ENCODE measurements around the gene RTN3.
"Not testable (repeated sequence)": the region's sequence is repeated elsewhere in the genome, so short reads cannot be mapped to it uniquely, and the experiment has no call there.

Gene RTN3

GRCh38 chr11:63769714-63770455 lies 88.6 kb downstream of the RTN3 start:
- Histone ChIP-seq H3K14ac (ENCODE audit: low read length) (peak overlapping the region; percentile 56), H2BK120ac (ENCODE audit: insufficient read depth, low read length, poor library complexity) (peak overlapping the region; percentile 92), H3K79me2 (ENCODE audit: control insufficient read depth, insufficient read depth, low read length, poor library complexity) (peaks cover 17% of the 10 kb centered on the region), H3K23ac (ENCODE audit: low read length) (no peak overlapping the region), H2BK5ac (ENCODE audit: low read depth, low read length, poor library complexity) (peak overlapping the region; percentile 55), H4K91ac (ENCODE audit: low read depth, low read length) (peak overlapping the region; percentile 82), H3K18ac (ENCODE audit: low read length) (peak overlapping the region; percentile 89), H3K36me3 (ENCODE audit: control insufficient read depth in 1 of 2, insufficient read depth in 2 of 2, low read length in 2 of 2) (peaks cover 12 to 14% of the 10 kb centered on the region in 2 experiments), H3K27me3 (ENCODE audit: insufficient read depth, low read length) (no peaks in the 10 kb centered on the region), H3K9ac (ENCODE audit: low read length) (peak overlapping the region; percentile 88), H3K4ac (ENCODE audit: low read depth, low read length) (peak overlapping the region; percentile 84), H3K79me1 (ENCODE audit: low read length) (peaks cover 21% of the 10 kb centered on the region), H3K9me3 (ENCODE audit: insufficient read depth, low read depth, low read length) (no peaks in the 10 kb centered on the region), H2AFZ (ENCODE audit: insufficient read depth, low read length, poor library complexity) (peak overlapping the region; percentile 63), H2AK5ac (ENCODE audit: low read length) (peak overlapping the region; percentile 88), H2BK12ac (ENCODE audit: low read length) (peak overlapping the region; percentile 63), H3K4me1 (ENCODE audit: control insufficient read depth in 1 of 2, insufficient read depth in 2 of 2, low read length in 2 of 2) (peaks cover 22 to 26% of the 10 kb centered on the region in 2 experiments), H3K4me2 (ENCODE audit: low read length) (peak overlapping the region; percentile 83), H4K12ac (ENCODE audit: low read depth, low read length) (peak overlapping the region; percentile 92), H4K8ac (ENCODE audit: low read depth, low read length) (peak overlapping the region; percentile 89), H3K4me3 (ENCODE audit: low read depth, low read length) (peak overlapping the region; percentile 88), H3K27ac (ENCODE audit: low read depth, low read length) (peak overlapping the region; percentile 16)
- no CpG with 5 or more reads among the region's 35 CpGs for WGBS (ENCODE audit: extremely low coverage, insufficient coverage, insufficient read length)
- DNase-seq: peak in 1 of 2 donors; percentile 52

- no peak overlapping the region for H2BK5ac ChIP-seq (ENCODE audit: low read depth, low read length, poor library complexity)
- WGBS (ENCODE audit: extremely low coverage, insufficient coverage, insufficient read length): no CpG with 5 or more reads among the region's 7 CpGs
- no peak overlapping the region for H2AFZ ChIP-seq (ENCODE audit: insufficient read depth, low read length, poor library complexity)
- peaks cover 16 to 17% of the 10 kb centered on the region in 2 experiments for H3K4me1 ChIP-seq (ENCODE audit: control insufficient read depth in 1 of 2, insufficient read depth in 2 of 2, low read length in 2 of 2)
- H3K9me3 ChIP-seq (ENCODE audit: insufficient read depth, low read depth, low read length): no peaks in the 10 kb centered on the region
- no peak overlapping the region for H3K4me3 ChIP-seq (ENCODE audit: low read depth, low read length)
- H3K4ac ChIP-seq (ENCODE audit: low read depth, low read length): no peak overlapping the region
- H3K23ac ChIP-seq (ENCODE audit: low read length): no peak overlapping the region
- no peak overlapping the region for H2AK5ac ChIP-seq (ENCODE audit: low read length)
- no peak overlapping the region for H4K12ac ChIP-seq (ENCODE audit: low read depth, low read length)
- no peak overlapping the region for H3K4me2 ChIP-seq (ENCODE audit: low read length)
- no peak overlapping the region for H4K8ac ChIP-seq (ENCODE audit: low read depth, low read length)
- no peaks in the 10 kb centered on the region for H3K27me3 ChIP-seq (ENCODE audit: insufficient read depth, low read length)
- H3K36me3 ChIP-seq (ENCODE audit: control insufficient read depth in 1 of 2, insufficient read depth in 2 of 2, low read length in 2 of 2): peaks cover 4 to 8% of the 10 kb centered on the region in 2 experiments
- H3K14ac ChIP-seq (ENCODE audit: low read length): no peak overlapping the region
- peaks cover 17% of the 10 kb centered on the region for H3K79me2 ChIP-seq (ENCODE audit: control insufficient read depth, insufficient read depth, low read length, poor library complexity)
- peaks cover 21% of the 10 kb centered on the region for H3K79me1 ChIP-seq (ENCODE audit: low read length)
- no peak overlapping the region for H3K9ac ChIP-seq (ENCODE audit: low read length)
- no peak for DNase-seq
- H4K91ac ChIP-seq (ENCODE audit: low read depth, low read length): no peak overlapping the region
- H3K18ac ChIP-seq (ENCODE audit: low read length): no peak overlapping the region
- H2BK120ac ChIP-seq (ENCODE audit: insufficient read depth, low read length, poor library complexity): no peak overlapping the region
- H3K27ac ChIP-seq (ENCODE audit: low read depth, low read length): no peak overlapping the region
- H2BK12ac ChIP-seq (ENCODE audit: low read length): no peak overlapping the region
Observed at GRCh38 chr11:63770763-63771162, 89.5 kb downstream of the RTN3 start.

- not testable (repeated sequence) for H4K12ac ChIP-seq (ENCODE audit: low read depth, low read length); H3K14ac ChIP-seq (ENCODE audit: low read length); H2AFZ ChIP-seq (ENCODE audit: insufficient read depth, low read length, poor library complexity); H4K91ac ChIP-seq (ENCODE audit: low read depth, low read length); H3K4me1 ChIP-seq (ENCODE audit: control insufficient read depth in 1 of 2, insufficient read depth in 2 of 2, low read length in 2 of 2); H3K4me2 ChIP-seq (ENCODE audit: low read length); H3K4ac ChIP-seq (ENCODE audit: low read depth, low read length); H3K23ac ChIP-seq (ENCODE audit: low read length); H3K27me3 ChIP-seq (ENCODE audit: insufficient read depth, low read length); H2BK120ac ChIP-seq (ENCODE audit: insufficient read depth, low read length, poor library complexity); H3K4me3 ChIP-seq (ENCODE audit: low read depth, low read length); H3K36me3 ChIP-seq (ENCODE audit: control insufficient read depth in 1 of 2, insufficient read depth in 2 of 2, low read length in 2 of 2); H3K9me3 ChIP-seq (ENCODE audit: insufficient read depth, low read depth, low read length); H2BK5ac ChIP-seq (ENCODE audit: low read depth, low read length, poor library complexity); DNase-seq; H3K18ac ChIP-seq (ENCODE audit: low read length); H3K27ac ChIP-seq (ENCODE audit: low read depth, low read length); H2AK5ac ChIP-seq (ENCODE audit: low read length); H3K9ac ChIP-seq (ENCODE audit: low read length)
- Histone ChIP-seq H2BK12ac (ENCODE audit: low read length) (peak overlapping the region; percentile 45), H3K79me1 (ENCODE audit: low read length) (peaks cover 21% of the 10 kb centered on the region), H3K79me2 (ENCODE audit: control insufficient read depth, insufficient read depth, low read length, poor library complexity) (peaks cover 16% of the 10 kb centered on the region), H4K8ac (ENCODE audit: low read depth, low read length) (peak overlapping the region; percentile 9)
- no CpG with 5 or more reads among the region's 2 CpGs for WGBS (ENCODE audit: extremely low coverage, insufficient coverage, insufficient read length)
Observed at GRCh38 chr11:63771741-63772318, 90.5 kb downstream of the RTN3 start.

- Histone ChIP-seq H3K4me2 (ENCODE audit: low read length) (no peak overlapping the region), H3K9me3 (ENCODE audit: insufficient read depth, low read depth, low read length) (no peaks in the 10 kb centered on the region), H3K27me3 (ENCODE audit: insufficient read depth, low read length) (no peaks in the 10 kb centered on the region), H2BK12ac (ENCODE audit: low read length) (no peak overlapping the region), H3K27ac (ENCODE audit: low read depth, low read length) (no peak overlapping the region), H4K91ac (ENCODE audit: low read depth, low read length) (no peak overlapping the region), H2BK5ac (ENCODE audit: low read depth, low read length, poor library complexity) (no peak overlapping the region), H2BK120ac (ENCODE audit: insufficient read depth, low read length, poor library complexity) (no peak overlapping the region), H3K18ac (ENCODE audit: low read length) (no peak overlapping the region), H3K79me1 (ENCODE audit: low read length) (peaks cover 21% of the 10 kb centered on the region), H2AFZ (ENCODE audit: insufficient read depth, low read length, poor library complexity) (no peak overlapping the region), H4K8ac (ENCODE audit: low read depth, low read length) (no peak overlapping the region), H3K79me2 (ENCODE audit: control insufficient read depth, insufficient read depth, low read length, poor library complexity) (no peaks in the 10 kb centered on the region), H3K4ac (ENCODE audit: low read depth, low read length) (no peak overlapping the region), H4K12ac (ENCODE audit: low read depth, low read length) (no peak overlapping the region), H3K9ac (ENCODE audit: low read length) (no peak overlapping the region), H3K36me3 (ENCODE audit: control insufficient read depth in 1 of 2, insufficient read depth in 2 of 2, low read length in 2 of 2) (no peaks in the 10 kb centered on the region), H3K4me1 (ENCODE audit: control insufficient read depth in 1 of 2, insufficient read depth in 2 of 2, low read length in 2 of 2) (peaks cover 6 to 15% of the 10 kb centered on the region in 2 experiments), H2AK5ac (ENCODE audit: low read length) (no peak overlapping the region), H3K23ac (ENCODE audit: low read length) (no peak overlapping the region), H3K14ac (ENCODE audit: low read length) (no peak overlapping the region), H3K4me3 (ENCODE audit: low read depth, low read length) (no peak overlapping the region)
- no CpG with 5 or more reads among the region's 3 CpGs for WGBS (ENCODE audit: extremely low coverage, insufficient coverage, insufficient read length)
- no peak for DNase-seq
Observed at GRCh38 chr11:63775191-63775590, 93.9 kb downstream of the RTN3 start.

Measured in trophoblast cell (in vitro differentiated cells and primary cell).